PC-3 (cell line): ENCODE measurements around the gene BCAR3.

Source experiments
- EZH2 ChIP-seq: fragments of 300-600 bp; sonication (generic); IDR thresholded peaks from one replicate; pipeline ENCODE4 v1.6.1; 2017; ENCODE audit warnings: antibody characterized with exemption, mild to moderate bottlenecking, low read length; ENCODE audit not compliant: unreplicated experiment
- EZH2phosphoT487 ChIP-seq: fragments of 300-600 bp; sonication (generic); IDR thresholded peaks from 2 replicates; pipeline ENCODE4 v1.6.1; 2018; ENCODE audit warnings: mild to moderate bottlenecking, antibody characterized with exemption, low read length, borderline replicate concordance
- TF ChIP-seq, protein P1 (sequence below): fragments of 300-600 bp; sonication (generic); conservative IDR thresholded peaks from 2 replicates; pipeline ENCODE4 v1.5.1; 2017; ENCODE audit warnings: antibody characterized with exemption, low read depth, mild to moderate bottlenecking, low read length

DNA sequence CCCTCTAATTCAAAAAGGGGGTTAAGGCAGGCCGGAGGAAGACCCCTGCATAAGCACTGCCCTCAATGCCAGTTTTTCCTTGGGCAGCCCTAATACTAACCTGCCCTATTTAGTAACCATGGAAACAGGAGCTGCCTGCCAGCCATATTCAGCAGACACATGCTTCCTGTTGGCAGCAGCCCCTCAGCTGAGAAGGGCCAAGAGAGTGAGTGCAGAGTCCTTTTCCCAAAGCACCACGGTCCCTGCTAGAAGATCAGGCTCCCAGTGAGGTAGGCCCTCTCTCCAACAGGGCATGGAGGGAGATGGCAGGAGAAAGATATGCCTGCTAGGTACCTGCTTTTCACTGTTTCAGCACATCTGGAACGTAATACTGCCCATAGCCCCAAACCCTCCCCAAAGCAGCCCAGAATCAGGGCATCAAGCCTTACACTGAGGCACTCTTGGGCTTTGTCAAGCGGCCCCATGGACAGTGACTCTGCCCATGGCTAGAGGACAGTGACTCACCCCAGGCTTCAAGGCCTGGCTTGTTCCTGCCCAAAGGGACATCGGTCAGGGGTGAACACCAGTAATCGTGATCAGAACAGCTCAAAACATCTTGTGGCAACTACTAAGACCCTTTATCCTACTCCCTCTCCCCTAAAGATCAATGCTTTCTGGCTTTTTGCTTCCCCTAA is 64.5 kb downstream of the BCAR3 start:
- TF ChIP-seq, protein P1, sequence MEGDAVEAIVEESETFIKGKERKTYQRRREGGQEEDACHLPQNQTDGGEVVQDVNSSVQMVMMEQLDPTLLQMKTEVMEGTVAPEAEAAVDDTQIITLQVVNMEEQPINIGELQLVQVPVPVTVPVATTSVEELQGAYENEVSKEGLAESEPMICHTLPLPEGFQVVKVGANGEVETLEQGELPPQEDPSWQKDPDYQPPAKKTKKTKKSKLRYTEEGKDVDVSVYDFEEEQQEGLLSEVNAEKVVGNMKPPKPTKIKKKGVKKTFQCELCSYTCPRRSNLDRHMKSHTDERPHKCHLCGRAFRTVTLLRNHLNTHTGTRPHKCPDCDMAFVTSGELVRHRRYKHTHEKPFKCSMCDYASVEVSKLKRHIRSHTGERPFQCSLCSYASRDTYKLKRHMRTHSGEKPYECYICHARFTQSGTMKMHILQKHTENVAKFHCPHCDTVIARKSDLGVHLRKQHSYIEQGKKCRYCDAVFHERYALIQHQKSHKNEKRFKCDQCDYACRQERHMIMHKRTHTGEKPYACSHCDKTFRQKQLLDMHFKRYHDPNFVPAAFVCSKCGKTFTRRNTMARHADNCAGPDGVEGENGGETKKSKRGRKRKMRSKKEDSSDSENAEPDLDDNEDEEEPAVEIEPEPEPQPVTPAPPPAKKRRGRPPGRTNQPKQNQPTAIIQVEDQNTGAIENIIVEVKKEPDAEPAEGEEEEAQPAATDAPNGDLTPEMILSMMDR: no peak
- no peak for TF ChIP-seq EZH2
- TF ChIP-seq EZH2phosphoT487: no peak
